Activated CD4-positive, CD25-positive, alpha-beta regulatory T cell treated with anti-CD3 and anti-CD28 coated beads, Interleukin-2, amount 50 U/mL, for 72 hours (primary cell): ENCODE results near the gene DDX46.
"Not testable (repeated sequence)": the region's sequence is repeated elsewhere in the genome, so short reads cannot be mapped to it uniquely, and the experiment has no call there.

Experiments
- DNase-seq: peaks from one replicate; pipeline ENCODE4 v3.0.0; 2021

Gene DDX46, protein sequence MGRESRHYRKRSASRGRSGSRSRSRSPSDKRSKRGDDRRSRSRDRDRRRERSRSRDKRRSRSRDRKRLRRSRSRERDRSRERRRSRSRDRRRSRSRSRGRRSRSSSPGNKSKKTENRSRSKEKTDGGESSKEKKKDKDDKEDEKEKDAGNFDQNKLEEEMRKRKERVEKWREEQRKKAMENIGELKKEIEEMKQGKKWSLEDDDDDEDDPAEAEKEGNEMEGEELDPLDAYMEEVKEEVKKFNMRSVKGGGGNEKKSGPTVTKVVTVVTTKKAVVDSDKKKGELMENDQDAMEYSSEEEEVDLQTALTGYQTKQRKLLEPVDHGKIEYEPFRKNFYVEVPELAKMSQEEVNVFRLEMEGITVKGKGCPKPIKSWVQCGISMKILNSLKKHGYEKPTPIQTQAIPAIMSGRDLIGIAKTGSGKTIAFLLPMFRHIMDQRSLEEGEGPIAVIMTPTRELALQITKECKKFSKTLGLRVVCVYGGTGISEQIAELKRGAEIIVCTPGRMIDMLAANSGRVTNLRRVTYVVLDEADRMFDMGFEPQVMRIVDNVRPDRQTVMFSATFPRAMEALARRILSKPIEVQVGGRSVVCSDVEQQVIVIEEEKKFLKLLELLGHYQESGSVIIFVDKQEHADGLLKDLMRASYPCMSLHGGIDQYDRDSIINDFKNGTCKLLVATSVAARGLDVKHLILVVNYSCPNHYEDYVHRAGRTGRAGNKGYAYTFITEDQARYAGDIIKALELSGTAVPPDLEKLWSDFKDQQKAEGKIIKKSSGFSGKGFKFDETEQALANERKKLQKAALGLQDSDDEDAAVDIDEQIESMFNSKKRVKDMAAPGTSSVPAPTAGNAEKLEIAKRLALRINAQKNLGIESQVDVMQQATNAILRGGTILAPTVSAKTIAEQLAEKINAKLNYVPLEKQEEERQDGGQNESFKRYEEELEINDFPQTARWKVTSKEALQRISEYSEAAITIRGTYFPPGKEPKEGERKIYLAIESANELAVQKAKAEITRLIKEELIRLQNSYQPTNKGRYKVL

GRCh38 chr5:134758504-134759341 is at the start of gene DDX46:
Gene DDX46 (plus strand): TSS chr5:134758779. CDS start chr5:134758939, 160 bp downstream.
- peak; percentile 95 for DNase-seq

- no peak for DNase-seq
Measured at GRCh38 chr5:134714120-134714519, 44.5 kb upstream of the DDX46 start.

DNA sequence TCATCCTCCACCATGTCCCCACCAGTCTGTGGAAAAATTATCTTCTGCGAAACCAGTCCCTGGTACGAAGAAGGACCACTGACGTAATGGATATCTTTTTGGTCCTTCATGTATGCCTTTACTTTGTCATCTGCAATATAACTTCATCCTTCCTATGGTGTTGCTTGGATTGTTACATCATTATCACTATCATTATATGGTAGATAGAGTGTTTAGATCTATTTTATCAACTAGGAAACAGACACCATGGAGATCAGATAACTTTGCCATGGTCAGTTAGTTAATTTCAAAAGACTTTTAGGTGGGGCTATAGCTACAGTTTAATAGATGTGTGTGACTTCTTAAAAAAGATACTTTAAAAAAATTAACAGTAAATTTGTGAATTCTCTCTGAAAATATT is 44.0 kb upstream of the DDX46 start:
- no peak for DNase-seq

- not testable (repeated sequence) for DNase-seq
Measured at GRCh38 chr5:134715466-134715865, 43.1 kb upstream of the DDX46 start.

GRCh38 chr5:134724872-134725271 is 33.7 kb upstream of the DDX46 start:
- DNase-seq = no peak

- DNase-seq = no peak
Measured at GRCh38 chr5:134732819-134733218, 25.8 kb upstream of the DDX46 start.

- DNase-seq = no peak
Measured at GRCh38 chr5:134735243-134735642, 23.3 kb upstream of the DDX46 start.

DNA sequence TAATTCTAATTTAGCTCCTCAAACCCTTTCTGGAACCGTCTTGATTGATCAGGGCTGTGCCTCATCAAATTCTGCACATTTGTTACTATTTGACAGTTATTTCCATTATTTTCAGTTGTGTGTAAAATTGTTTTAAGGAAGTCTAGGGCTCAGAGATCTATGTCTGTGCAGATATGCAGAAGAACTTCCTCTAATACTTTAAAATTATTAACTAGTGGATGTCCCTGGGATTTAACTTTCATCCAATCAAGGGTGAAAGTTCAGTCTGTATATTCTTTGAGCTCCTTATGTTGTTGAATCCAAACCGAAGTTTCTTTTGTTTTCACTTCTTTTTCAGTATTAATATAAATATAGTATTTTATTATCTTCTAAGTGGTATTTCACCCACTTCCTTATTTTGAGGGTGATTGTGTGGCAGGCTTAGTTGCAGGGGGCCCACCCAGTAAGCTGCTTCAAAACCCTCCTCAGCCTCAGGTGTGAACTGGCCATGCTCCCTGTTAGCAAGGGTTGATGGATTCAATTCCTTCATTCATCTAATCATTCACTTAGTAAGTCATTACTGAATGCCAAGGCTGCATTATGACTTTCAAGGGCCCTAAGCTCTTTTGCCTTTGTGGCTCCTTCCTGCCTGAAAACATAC is 22.3 kb upstream of the DDX46 start:
- DNase-seq = no peak

GRCh38 chr5:134738133-134738962 is 20.2 kb upstream of the DDX46 start, which contains the start of gene CAMLG:
Gene CAMLG (plus strand): TSS chr5:134738548. CDS start chr5:134738621, 73 bp downstream.
- DNase-seq = peak; percentile 97

DNA sequence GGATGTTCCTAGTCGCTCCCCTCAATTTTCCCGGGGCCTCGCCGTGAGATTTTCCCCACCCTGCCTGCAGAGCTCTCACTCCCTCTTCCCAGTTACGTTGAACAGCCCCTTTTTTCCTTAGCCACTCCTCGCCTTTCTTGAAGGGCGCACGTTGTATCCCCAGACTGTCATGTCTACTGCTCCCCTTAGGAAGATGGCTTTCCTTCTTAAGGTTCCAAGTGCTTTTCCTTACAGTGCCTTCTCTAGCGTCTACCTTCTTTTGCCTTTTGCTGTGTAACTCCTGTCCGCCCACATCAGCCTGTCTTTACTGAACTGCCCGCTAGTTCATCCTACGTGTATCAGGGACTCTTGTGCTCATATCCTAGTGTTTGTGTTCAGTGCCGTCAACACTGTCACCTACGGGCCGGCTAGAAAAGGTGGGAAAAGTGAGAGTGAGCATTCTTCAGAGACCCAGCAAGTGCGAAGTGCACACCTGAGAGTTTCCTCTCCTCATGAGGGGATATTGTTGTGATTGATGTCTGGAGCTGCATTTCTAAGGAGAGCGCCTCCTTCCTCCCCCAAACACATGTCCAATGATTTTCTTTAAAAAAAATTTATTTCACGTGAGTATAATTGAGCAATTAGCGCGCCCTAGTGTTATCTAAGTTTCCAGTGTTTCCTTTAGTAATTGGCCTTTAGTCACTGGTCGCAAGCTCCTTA is 19.5 kb upstream of the DDX46 start:
- no peak for DNase-seq

DNA sequence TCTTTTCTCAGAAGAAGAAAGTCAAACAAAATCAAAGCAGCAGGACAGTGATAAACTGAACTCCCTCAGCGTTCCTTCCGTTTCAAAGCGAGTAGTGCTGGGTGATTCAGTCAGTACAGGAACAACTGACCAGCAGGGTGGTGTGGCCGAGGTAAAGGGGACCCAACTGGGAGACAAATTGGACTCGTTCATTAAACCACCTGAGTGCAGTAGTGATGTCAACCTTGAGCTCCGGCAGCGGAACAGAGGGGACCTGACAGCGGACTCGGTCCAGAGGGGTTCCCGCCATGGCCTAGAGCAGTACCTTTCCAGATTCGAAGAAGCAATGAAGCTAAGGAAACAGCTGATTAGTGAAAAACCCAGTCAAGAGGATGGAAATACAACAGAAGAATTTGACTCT is 17.5 kb upstream of the DDX46 start:
- DNase-seq = no peak

DNA sequence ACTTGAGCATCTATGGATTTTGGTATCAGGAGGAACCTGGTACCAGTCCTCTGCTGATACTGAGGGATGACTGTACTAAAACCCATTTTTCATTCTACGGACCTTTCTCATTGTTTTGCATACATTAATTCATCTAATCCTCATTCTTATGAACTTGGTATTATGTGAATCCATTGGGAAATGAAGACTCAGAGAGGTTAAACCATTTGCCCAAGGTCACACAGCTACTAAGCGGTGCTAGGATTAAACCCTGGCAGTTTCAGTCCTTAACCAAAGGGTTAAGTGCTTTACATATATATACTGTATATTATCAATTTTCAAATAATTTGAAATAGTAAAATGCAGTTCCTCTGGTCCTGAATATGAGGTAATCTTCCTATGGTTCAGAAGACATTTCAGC is 16.4 kb upstream of the DDX46 start:
- DNase-seq = no peak

- DNase-seq = no peak
Measured at GRCh38 chr5:134749415-134749814, 9.2 kb upstream of the DDX46 start.

DNA sequence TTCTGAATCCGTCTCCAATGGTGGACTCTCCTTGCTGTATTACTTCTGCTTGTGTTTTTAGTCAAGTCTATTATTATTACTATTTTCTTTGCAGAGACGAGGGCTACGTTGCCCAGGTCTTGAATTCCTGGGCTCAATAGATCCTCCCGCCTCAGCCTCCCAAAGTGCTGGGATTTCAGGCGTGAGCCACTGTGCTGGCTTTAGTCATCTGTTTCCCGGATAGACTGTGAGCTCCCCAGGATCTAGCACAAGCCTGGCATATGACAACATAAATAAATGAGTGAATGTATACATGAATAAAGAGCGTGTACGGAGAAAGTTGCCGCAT is 439 bp upstream of the DDX46 start:
- DNase-seq = no peak

DNA sequence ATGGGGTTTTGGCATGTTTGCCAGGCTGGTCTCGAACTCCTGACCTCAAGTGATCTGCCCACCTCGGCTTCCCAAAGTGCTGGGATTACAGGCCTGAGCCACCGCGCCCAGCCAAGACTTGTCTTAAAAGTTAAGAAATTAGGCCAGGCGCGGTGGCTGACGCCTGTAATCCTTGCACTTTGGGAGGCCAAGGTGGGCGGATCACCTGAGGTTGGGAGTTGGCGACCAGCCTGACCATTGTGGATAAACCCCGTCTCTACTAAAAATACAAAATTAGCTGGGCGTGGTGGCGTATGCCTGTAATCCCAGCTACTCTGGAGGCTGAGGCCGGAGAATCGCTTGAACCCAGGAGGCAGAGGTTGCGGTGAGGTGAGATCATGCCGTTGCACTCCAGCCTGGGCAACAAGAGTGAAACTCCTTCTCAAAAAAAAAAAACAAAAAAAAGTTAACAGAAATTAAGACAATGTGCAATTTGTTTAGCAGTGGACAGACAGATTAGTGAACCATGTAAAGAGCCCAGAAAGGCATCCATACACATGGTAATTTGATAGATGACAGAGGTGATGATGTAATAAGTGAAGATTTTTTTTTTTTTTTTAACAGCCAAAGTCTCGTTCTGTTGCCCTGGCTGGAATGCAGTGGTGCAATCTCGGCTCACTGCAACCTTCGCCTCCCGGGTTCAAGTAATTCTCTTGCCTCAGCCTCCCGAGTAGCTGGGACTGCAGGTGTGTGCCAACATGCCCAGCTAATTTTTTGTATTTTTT is 9.1 kb downstream of the DDX46 start:
- not testable (repeated sequence) for DNase-seq

GRCh38 chr5:134769206-134769605 is 10.6 kb downstream of the DDX46 start:
- no peak for DNase-seq

GRCh38 chr5:134772461-134773125 is 14.0 kb downstream of the DDX46 start:
- no peak for DNase-seq

- DNase-seq = no peak
Measured at GRCh38 chr5:134777366-134777765, 18.8 kb downstream of the DDX46 start.

DNA sequence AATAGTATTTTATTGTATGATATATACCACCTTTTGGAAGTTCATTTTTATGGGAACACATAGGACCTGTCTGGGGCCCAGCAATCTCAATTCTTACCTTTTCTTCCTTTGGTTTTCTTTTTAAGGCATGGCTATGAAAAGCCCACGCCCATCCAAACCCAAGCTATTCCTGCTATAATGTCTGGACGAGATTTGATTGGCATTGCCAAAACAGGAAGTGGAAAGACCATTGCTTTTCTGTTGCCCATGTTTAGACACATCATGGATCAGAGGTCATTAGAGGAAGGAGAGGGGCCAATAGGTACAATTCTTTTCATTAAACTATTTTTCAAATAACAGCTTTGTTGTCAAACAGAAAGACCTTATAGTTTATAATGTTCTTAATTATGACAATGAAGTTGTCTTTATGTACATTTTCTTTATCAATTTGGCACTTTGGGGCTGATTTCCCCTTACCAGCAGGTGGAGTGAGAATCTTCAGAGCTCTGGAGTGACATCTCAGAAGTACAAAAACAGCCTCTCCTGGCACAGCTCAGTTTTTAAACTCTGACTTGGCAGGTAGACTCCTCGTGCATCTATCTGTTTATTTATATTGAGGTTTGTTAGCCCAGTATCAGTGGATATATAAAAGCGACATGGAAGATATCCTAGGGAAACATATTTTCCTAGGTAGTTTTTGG is 25.8 kb downstream of the DDX46 start:
- no peak for DNase-seq
